ENCODE measurements around the gene CBX3.

DNA sequence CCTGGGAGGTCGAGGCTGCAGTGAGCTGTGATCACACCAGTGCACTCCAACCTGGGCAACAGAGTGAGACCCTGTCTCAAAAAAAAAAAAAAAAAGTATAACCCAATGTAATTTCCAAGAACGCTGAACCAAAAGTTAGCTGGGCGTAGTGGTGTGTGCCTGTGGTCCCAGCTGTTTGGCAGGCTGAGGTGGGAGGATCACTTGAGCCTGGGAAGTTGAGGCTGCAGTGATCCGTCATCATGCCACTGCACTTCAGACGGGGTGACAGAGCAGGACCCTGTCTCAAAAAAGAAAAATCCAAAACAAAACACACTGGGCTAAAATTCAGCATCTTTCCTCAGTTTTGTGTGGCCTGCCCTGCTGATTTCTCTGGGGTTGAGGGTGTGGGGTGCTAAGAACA, 22.1 kb upstream of the CBX3 start:
- TF ChIP-seq POLR2A (IDR thresholded peaks at IDR 0.05; ENCODE audit: low read length) (no peak), GATA1 (IDR thresholded peaks at IDR 0.05; ENCODE audit: low read depth, low read length) (no peak)

Measured in erythroblast (primary cell).